OCI-LY7 (cell line): ENCODE measurements around the gene SNAP47.

Experiments
- EZH2phosphoT487 ChIP-seq: fragments of 200-600 bp; sonication (generic); IDR thresholded peaks from 2 replicates; pipeline ENCODE4 v1.6.1; 2018; ENCODE audit warnings: low read depth, borderline replicate concordance, mild to moderate bottlenecking, mixed run types, antibody characterized with exemption, low read length, moderate library complexity, mixed read lengths
- TF ChIP-seq, protein P1 (sequence below): fragments of 200-600 bp; sonication (generic); conservative IDR thresholded peaks from 2 replicates; pipeline ENCODE4 v1.5.1; 2014; ENCODE audit warnings: mild to moderate bottlenecking, antibody characterized with exemption, low read length, moderate library complexity, mixed read lengths

DNA sequence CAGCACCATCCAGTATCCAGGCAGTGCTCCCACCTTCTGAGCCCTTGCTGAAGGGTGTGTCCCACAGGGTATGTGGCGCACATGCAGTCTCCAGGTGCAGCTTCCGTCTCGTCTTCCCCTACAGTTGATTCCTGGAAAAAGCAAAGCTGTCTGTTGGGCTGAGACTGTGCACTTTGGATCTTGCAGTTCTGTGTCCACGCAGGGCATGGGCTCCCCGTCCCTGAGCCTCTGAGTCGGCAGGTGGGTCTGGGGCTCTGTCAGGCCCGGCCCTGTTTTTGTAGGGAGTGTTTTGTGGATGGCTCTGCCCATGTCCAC, 32.8 kb downstream of the SNAP47 start:
- TF ChIP-seq, protein P1, sequence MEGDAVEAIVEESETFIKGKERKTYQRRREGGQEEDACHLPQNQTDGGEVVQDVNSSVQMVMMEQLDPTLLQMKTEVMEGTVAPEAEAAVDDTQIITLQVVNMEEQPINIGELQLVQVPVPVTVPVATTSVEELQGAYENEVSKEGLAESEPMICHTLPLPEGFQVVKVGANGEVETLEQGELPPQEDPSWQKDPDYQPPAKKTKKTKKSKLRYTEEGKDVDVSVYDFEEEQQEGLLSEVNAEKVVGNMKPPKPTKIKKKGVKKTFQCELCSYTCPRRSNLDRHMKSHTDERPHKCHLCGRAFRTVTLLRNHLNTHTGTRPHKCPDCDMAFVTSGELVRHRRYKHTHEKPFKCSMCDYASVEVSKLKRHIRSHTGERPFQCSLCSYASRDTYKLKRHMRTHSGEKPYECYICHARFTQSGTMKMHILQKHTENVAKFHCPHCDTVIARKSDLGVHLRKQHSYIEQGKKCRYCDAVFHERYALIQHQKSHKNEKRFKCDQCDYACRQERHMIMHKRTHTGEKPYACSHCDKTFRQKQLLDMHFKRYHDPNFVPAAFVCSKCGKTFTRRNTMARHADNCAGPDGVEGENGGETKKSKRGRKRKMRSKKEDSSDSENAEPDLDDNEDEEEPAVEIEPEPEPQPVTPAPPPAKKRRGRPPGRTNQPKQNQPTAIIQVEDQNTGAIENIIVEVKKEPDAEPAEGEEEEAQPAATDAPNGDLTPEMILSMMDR, result no peak
- TF ChIP-seq EZH2phosphoT487, result no peak
